Liver (tissue), 3 donors: Measurements from ENCODE around the gene EGF.

Experiments used
- EGR1 ChIP-seq, 2 donors: IDR thresholded peaks; 2 replicates each; pipeline ENCODE4 v1.6.1; 2016 to 2018; ENCODE audit warnings: antibody characterized with exemption in 2 of 2, low read depth in 2 of 2
- GABPA ChIP-seq, 2 donors: IDR thresholded peaks in 1 of 2; conservative IDR thresholded peaks in 1 of 2; 2 replicates each; pipeline ENCODE4 v1.6.1; 2016; ENCODE audit warnings: antibody characterized with exemption in 2 of 2, mild to moderate bottlenecking in 1 of 2, moderate library complexity in 1 of 2
- JUND ChIP-seq, 2 donors: IDR thresholded peaks; 2 replicates each; pipeline ENCODE4 v1.6.1; 2016; ENCODE audit warnings: antibody characterized with exemption in 2 of 2
- RAD21 ChIP-seq, 2 donors: IDR thresholded peaks; 2 replicates each; pipeline ENCODE4 v1.6.1; 2016; ENCODE audit warnings: antibody characterized with exemption in 2 of 2, mild to moderate bottlenecking in 2 of 2
- RXRA ChIP-seq, 2 donors: IDR thresholded peaks; 2 replicates each; pipeline ENCODE4 v1.6.1; 2017 to 2018; ENCODE audit warnings: antibody characterized with exemption in 2 of 2, mild to moderate bottlenecking in 1 of 2
- SP1 ChIP-seq: IDR thresholded peaks from 2 replicates; pipeline ENCODE4 v1.6.1; 2018; ENCODE audit warnings: antibody characterized with exemption, mild to moderate bottlenecking
- TAF1 ChIP-seq: conservative IDR thresholded peaks from 2 replicates; pipeline ENCODE4 v1.6.1; 2016; ENCODE audit warnings: antibody characterized with exemption, mild to moderate bottlenecking
- YY1 ChIP-seq: IDR thresholded peaks from 2 replicates; pipeline ENCODE4 v1.6.1; 2016; ENCODE audit warnings: antibody characterized with exemption, mild to moderate bottlenecking
- TF ChIP-seq, protein P1 (sequence below): fragments of 150-350 bp; IDR thresholded peaks from 2 replicates; pipeline ENCODE4 v1.5.1; 2017; ENCODE audit warnings: improper control_type of control experiment, low read depth, low read length; ENCODE audit not compliant: missing input control
- TF ChIP-seq, protein P2 (sequence below): IDR thresholded peaks from 2 replicates; pipeline ENCODE4 v1.6.1; 2016; ENCODE audit warnings: antibody characterized with exemption
- TF ChIP-seq, protein P3 (sequence below): IDR thresholded peaks from 2 replicates; pipeline ENCODE4 v1.6.1; 2016; ENCODE audit warnings: antibody characterized with exemption
- TF ChIP-seq, protein P4 (sequence below): IDR thresholded peaks from 2 replicates; pipeline ENCODE4 v1.6.1; 2016; ENCODE audit warnings: antibody characterized with exemption, mild to moderate bottlenecking
- TF ChIP-seq, protein P5 (sequence below): IDR thresholded peaks from 2 replicates; pipeline ENCODE4 v1.6.1; 2016; ENCODE audit warnings: antibody characterized with exemption
- donor health status: healthy.
- donor health status: healthy.

DNA sequence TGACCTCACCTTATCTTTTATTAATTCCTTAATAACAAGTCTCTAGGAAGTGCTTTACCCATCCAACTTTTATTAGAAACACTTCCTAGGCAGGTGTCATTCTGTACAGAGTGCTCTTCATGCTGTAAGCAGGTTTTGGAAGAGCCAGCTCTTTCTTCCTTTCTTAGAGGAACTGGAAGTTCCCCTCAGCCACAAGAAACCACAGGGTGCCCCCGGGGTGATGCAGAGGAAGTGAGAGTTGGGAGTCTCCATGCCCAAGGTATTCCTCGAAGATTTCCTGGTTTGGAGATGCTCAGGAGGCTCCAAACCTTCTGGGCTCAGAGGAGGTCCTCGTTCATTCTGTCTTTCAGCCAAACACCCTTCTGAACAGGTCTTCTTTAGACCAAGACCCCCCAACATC, 83.8 kb downstream of the EGF start:
- TF ChIP-seq, protein P1, sequence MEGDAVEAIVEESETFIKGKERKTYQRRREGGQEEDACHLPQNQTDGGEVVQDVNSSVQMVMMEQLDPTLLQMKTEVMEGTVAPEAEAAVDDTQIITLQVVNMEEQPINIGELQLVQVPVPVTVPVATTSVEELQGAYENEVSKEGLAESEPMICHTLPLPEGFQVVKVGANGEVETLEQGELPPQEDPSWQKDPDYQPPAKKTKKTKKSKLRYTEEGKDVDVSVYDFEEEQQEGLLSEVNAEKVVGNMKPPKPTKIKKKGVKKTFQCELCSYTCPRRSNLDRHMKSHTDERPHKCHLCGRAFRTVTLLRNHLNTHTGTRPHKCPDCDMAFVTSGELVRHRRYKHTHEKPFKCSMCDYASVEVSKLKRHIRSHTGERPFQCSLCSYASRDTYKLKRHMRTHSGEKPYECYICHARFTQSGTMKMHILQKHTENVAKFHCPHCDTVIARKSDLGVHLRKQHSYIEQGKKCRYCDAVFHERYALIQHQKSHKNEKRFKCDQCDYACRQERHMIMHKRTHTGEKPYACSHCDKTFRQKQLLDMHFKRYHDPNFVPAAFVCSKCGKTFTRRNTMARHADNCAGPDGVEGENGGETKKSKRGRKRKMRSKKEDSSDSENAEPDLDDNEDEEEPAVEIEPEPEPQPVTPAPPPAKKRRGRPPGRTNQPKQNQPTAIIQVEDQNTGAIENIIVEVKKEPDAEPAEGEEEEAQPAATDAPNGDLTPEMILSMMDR = no peak
- TF ChIP-seq, protein P2, sequence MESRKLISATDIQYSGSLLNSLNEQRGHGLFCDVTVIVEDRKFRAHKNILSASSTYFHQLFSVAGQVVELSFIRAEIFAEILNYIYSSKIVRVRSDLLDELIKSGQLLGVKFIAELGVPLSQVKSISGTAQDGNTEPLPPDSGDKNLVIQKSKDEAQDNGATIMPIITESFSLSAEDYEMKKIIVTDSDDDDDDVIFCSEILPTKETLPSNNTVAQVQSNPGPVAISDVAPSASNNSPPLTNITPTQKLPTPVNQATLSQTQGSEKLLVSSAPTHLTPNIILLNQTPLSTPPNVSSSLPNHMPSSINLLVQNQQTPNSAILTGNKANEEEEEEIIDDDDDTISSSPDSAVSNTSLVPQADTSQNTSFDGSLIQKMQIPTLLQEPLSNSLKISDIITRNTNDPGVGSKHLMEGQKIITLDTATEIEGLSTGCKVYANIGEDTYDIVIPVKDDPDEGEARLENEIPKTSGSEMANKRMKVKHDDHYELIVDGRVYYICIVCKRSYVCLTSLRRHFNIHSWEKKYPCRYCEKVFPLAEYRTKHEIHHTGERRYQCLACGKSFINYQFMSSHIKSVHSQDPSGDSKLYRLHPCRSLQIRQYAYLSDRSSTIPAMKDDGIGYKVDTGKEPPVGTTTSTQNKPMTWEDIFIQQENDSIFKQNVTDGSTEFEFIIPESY = no peak
- TF ChIP-seq, protein P3, sequence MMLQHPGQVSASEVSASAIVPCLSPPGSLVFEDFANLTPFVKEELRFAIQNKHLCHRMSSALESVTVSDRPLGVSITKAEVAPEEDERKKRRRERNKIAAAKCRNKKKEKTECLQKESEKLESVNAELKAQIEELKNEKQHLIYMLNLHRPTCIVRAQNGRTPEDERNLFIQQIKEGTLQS = no peak
- TF ChIP-seq JUND (IDR thresholded peaks at IDR 0.05) (no peak), RAD21 (IDR thresholded peaks at IDR 0.05) (no peak), SP1 (no peak), YY1 (no peak), RXRA (IDR thresholded peaks at IDR 0.05) (no peak), GABPA (IDR thresholded peaks at IDR 0.05 in 1 of 2, conservative IDR thresholded peaks at IDR 0.05 in 1 of 2) (no peak), TAF1 (no peak), EGR1 (IDR thresholded peaks at IDR 0.05; ENCODE audit: low read depth in 2 of 2) (no peak)
- TF ChIP-seq, protein P4, sequence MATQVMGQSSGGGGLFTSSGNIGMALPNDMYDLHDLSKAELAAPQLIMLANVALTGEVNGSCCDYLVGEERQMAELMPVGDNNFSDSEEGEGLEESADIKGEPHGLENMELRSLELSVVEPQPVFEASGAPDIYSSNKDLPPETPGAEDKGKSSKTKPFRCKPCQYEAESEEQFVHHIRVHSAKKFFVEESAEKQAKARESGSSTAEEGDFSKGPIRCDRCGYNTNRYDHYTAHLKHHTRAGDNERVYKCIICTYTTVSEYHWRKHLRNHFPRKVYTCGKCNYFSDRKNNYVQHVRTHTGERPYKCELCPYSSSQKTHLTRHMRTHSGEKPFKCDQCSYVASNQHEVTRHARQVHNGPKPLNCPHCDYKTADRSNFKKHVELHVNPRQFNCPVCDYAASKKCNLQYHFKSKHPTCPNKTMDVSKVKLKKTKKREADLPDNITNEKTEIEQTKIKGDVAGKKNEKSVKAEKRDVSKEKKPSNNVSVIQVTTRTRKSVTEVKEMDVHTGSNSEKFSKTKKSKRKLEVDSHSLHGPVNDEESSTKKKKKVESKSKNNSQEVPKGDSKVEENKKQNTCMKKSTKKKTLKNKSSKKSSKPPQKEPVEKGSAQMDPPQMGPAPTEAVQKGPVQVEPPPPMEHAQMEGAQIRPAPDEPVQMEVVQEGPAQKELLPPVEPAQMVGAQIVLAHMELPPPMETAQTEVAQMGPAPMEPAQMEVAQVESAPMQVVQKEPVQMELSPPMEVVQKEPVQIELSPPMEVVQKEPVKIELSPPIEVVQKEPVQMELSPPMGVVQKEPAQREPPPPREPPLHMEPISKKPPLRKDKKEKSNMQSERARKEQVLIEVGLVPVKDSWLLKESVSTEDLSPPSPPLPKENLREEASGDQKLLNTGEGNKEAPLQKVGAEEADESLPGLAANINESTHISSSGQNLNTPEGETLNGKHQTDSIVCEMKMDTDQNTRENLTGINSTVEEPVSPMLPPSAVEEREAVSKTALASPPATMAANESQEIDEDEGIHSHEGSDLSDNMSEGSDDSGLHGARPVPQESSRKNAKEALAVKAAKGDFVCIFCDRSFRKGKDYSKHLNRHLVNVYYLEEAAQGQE = no peak
- TF ChIP-seq, protein P5, sequence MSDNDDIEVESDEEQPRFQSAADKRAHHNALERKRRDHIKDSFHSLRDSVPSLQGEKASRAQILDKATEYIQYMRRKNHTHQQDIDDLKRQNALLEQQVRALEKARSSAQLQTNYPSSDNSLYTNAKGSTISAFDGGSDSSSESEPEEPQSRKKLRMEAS = no peak
